ENCODE results near the gene P2RX5. TPM values are rescaled to one million over a fixed set of nuclear protein-coding genes. Genes with fewer than 3 reads are reported as not detected.

P2RX5 gene
- total and polyA plus RNA-seq, 12 donors = 0.25 to 2.8 (median 0.99) TPM

DNA sequence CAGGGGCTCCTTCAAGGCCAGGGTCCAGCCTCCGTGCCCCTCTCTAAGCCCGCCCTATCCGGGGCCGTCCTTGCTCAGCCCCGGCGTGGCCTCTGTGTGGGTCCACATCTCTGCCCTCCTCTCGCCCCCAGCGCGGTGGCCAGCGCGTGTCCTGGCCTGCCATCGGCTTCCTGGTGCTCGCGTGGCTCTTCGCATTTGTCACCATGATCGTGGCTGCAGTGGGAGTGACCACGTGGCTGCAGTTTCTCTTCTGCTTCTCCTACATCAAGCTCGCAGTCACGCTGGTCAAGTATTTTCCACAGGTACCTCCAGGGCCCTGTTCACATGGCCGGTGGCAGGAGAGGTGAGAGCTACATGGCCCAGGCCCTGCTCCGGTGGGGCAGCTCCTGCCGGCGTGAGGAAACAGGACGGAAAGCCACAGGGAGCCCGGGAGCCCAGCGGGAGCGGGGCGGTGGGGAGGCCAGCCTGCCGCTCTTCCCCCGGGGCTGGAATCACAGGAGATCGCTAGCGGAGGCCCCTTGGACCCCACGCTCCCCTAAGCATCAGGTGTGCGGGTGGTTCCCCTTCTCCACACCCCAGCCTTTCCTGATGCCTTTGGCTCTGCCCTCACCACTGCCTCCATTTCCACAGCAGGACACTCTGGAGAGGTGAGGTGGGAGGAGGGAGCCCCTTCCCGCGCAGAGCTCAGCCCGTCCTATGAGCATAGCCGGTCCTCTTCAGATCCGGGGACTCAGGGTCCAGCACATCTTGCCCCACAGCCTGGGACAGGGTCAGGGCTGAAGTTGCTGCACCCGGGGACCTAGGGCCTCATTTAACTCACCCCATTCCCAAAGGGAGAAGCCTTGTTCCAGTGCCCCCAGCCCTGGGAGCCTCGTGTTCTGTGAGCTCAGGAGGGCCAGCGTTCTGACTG, 37.8 kb downstream of the P2RX5 start:
- TF ChIP-seq POLR2A (IDR thresholded peaks at IDR 0.05) = no peak
- TF ChIP-seq, protein P1, sequence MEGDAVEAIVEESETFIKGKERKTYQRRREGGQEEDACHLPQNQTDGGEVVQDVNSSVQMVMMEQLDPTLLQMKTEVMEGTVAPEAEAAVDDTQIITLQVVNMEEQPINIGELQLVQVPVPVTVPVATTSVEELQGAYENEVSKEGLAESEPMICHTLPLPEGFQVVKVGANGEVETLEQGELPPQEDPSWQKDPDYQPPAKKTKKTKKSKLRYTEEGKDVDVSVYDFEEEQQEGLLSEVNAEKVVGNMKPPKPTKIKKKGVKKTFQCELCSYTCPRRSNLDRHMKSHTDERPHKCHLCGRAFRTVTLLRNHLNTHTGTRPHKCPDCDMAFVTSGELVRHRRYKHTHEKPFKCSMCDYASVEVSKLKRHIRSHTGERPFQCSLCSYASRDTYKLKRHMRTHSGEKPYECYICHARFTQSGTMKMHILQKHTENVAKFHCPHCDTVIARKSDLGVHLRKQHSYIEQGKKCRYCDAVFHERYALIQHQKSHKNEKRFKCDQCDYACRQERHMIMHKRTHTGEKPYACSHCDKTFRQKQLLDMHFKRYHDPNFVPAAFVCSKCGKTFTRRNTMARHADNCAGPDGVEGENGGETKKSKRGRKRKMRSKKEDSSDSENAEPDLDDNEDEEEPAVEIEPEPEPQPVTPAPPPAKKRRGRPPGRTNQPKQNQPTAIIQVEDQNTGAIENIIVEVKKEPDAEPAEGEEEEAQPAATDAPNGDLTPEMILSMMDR (IDR thresholded peaks at IDR 0.05) = no peak
- peak overlapping the region; percentile 22 to 94 (median 89) for H3K27ac ChIP-seq
- WGBS, 4 donors = 82 to 91% (median 86%) methylated on average over 30 to 42 of the region's 42 CpGs
- H3K4me3 ChIP-seq = no peak overlapping the region
- peak in 1 of 7 donors; percentile 37 for DNase-seq
- intact Hi-C loops (cut with DNase I) = no loop called here
- H3K36me3 ChIP-seq (replicated peaks in 1 of 2) = peaks cover 0 to 11% of the 10 kb centered on the region in 2 donors
- peaks cover 26 to 40% of the 10 kb centered on the region in 2 donors for H3K4me1 ChIP-seq (replicated peaks in 1 of 2)
- H3K9me3 ChIP-seq (replicated peaks in 1 of 3) = no peaks in the 10 kb centered on the region
- no peaks in the 10 kb centered on the region for H3K27me3 ChIP-seq

DNA sequence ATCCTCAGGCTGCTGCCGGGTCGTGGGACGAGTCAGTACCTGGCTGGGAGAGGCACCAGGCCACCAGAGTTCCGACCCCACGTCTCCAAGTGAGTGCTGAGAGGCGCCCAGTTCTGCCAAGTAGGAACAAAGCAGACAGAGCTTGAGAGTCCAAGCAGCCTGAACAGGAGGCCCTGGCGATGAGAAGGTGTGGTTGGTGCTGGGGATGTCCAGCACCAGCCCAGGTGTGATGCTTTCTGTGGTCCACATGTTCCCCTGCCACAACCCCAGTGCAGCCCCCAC, 38.4 kb downstream of the P2RX5 start:
- no peak for DNase-seq
- no peaks in the 10 kb centered on the region for H3K9me3 ChIP-seq (replicated peaks in 1 of 3)
- intact Hi-C loops (cut with DNase I) = no loop called here
- H3K27ac ChIP-seq = peak overlapping the region in 2 of 5 donors; percentile 15 to 91
- peaks cover 26 to 40% of the 10 kb centered on the region in 2 donors for H3K4me1 ChIP-seq (replicated peaks in 1 of 2)
- no peak overlapping the region for H3K4me3 ChIP-seq
- peaks cover 0 to 5% of the 10 kb centered on the region in 2 donors for H3K36me3 ChIP-seq (replicated peaks in 1 of 2)
- 88 to 100% (median 92%) methylated on average over 4 to 7 of the region's 7 CpGs for WGBS, 4 donors
- TF ChIP-seq, protein P1 (IDR thresholded peaks at IDR 0.05) = no peak
- no peak for TF ChIP-seq POLR2A (IDR thresholded peaks at IDR 0.05)
- no peaks in the 10 kb centered on the region for H3K27me3 ChIP-seq

DNA sequence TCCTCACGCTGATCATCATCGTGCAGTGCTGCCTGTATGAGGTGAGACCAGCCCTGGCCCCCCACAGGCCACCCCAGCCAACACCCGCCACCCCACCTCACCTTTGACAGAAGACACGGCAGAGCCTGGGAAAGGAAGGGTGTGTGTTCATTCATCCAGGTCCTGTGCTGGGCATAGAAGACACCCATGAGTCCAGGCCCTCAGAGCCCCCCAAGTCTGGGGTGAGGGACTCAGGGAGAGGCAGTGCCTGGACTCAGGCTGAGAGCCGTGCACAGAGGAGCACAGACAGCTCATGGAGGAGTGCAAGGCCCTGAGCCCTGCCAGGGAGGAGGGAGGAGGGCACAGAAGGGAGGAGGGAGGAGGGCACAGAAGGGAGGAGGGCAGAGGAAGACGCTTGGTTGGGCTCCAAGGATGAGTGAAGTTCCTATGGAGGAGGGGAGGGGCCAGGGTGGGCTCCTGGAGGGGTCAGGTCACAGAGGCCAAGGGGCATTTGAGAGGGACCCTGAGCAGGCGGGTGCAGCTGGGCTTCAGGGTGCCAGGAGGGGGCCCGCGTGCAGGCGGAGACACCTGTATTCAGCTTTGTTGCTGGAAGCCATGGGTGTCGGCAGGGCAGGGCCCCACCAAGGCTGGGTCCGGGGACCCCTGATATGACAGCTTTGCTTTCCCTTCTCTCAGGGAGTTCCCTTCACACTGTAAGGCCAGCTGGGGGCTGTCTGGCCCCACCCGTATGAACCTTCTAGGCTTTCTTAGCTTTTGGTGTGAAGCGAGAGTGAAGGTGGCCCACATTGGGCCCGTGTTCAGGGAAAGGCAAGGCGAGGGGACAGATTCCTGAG, 39.0 kb downstream of the P2RX5 start:
- H3K27me3 ChIP-seq = no peaks in the 10 kb centered on the region
- H3K4me3 ChIP-seq = no peak overlapping the region
- intact Hi-C loops (cut with DNase I) = no loop called here
- H3K36me3 ChIP-seq (replicated peaks in 1 of 2) = no peaks in the 10 kb centered on the region
- peaks cover 26 to 39% of the 10 kb centered on the region in 2 donors for H3K4me1 ChIP-seq (replicated peaks in 1 of 2)
- H3K27ac ChIP-seq = peak overlapping the region in 2 of 5 donors; percentile 15 to 91
- DNase-seq = peak in 1 of 7 donors; percentile 37
- WGBS, 4 donors = 76 to 90% (median 85%) methylated on average over 11 to 16 of the region's 16 CpGs
- no peaks in the 10 kb centered on the region for H3K9me3 ChIP-seq (replicated peaks in 1 of 3)
- TF ChIP-seq, protein P1 (IDR thresholded peaks at IDR 0.05) = no peak
- no peak for TF ChIP-seq POLR2A (IDR thresholded peaks at IDR 0.05)

DNA sequence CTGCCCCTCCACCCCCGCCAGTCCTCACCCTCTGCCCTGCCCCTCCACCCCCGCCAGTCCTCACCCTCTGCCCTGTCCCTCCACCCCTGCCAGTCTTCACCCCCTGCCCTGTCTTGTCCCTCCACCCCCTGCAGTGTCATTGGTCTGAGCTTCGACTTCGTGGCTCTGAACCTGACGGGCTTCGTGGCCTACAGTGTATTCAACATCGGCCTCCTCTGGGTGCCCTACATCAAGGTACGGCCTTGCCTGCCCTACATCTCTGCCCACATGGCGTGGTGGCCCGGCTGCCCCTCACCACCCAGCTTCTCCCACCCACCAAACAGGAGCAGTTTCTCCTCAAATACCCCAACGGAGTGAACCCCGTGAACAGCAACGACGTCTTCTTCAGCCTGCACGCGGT, 39.6 kb downstream of the P2RX5 start:
- Histone ChIP-seq H3K4me3 (no peak overlapping the region), H3K27ac (peak overlapping the region in 1 of 5 donors; percentile 91), H3K36me3 (replicated peaks in 1 of 2) (no peaks in the 10 kb centered on the region), H3K27me3 (no peaks in the 10 kb centered on the region), H3K9me3 (replicated peaks in 1 of 3) (no peaks in the 10 kb centered on the region), H3K4me1 (replicated peaks in 1 of 2) (peaks cover 26 to 32% of the 10 kb centered on the region in 2 donors)
- intact Hi-C loops (cut with DNase I) = no loop called here
- 87 to 91% (median 90%) methylated on average over 11 to 16 of the region's 16 CpGs for WGBS, 4 donors
- DNase-seq = no peak
- TF ChIP-seq, protein P1 (IDR thresholded peaks at IDR 0.05) = no peak
- TF ChIP-seq POLR2A (IDR thresholded peaks at IDR 0.05) = no peak

All from adrenal gland (tissue), 12 donors.